Mammary epithelial cell (primary cell): ENCODE measurements around the gene LGALS1.

ENCODE experiments used
- EZH2 ChIP-seq: IDR thresholded peaks from 2 replicates; pipeline ENCODE4 v1.6.1; 2012; ENCODE audit warnings: low read length, inconsistent platforms, borderline replicate concordance
- TF ChIP-seq, protein P1 (sequence below), 2 donors: IDR thresholded peaks in 1 of 2; conservative IDR thresholded peaks in 1 of 2; 2 replicates each; pipeline ENCODE4 v1.5.1; 2011 to 2012; ENCODE audit warnings: inconsistent platforms in 2 of 2, low read length in 2 of 2, mild to moderate bottlenecking in 2 of 2, control low read depth in 1 of 2, low read depth in 1 of 2; ENCODE audit not compliant: insufficient read depth in 1 of 2; ENCODE audit errors: extremely low read depth in 1 of 2

DNA sequence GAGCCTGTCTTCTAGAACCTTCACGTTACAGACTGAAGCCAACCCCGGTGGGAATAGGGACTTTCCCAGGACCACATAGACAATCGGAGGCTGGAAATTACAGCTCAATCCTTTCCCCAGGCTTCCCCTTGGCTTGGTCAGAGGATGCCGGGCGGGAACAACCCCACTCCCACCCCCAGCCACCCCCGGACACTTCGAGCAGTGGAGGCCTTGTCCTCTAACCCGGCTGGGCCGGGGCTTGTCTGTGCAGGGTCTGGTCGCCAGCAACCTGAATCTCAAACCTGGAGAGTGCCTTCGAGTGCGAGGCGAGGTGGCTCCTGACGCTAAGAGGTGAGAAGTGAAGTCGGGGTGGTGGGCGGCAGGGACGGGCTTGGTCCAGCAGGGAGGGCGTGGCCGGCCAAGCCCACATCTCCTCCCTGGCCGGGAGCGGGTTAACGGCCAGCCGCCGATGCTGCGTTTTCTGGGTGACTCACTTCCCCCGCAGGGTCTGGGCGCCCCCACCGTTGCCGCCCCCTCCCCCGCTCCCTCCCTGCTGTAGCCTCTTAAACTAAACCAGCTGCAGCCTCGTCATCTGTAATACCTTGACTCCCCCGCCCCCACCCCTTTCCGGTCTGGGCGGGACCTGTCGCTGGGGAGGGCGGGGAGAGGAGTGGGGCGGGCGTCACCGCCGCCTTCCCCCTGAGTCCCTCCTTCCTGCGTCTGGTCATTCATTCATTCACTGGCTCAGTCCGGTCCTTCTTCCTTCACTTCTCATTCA, 1.5 kb downstream of the LGALS1 start:
- TF ChIP-seq, protein P1, sequence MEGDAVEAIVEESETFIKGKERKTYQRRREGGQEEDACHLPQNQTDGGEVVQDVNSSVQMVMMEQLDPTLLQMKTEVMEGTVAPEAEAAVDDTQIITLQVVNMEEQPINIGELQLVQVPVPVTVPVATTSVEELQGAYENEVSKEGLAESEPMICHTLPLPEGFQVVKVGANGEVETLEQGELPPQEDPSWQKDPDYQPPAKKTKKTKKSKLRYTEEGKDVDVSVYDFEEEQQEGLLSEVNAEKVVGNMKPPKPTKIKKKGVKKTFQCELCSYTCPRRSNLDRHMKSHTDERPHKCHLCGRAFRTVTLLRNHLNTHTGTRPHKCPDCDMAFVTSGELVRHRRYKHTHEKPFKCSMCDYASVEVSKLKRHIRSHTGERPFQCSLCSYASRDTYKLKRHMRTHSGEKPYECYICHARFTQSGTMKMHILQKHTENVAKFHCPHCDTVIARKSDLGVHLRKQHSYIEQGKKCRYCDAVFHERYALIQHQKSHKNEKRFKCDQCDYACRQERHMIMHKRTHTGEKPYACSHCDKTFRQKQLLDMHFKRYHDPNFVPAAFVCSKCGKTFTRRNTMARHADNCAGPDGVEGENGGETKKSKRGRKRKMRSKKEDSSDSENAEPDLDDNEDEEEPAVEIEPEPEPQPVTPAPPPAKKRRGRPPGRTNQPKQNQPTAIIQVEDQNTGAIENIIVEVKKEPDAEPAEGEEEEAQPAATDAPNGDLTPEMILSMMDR (conservative IDR thresholded peaks at IDR 0.05 in 1 of 2, IDR thresholded peaks at IDR 0.05 in 1 of 2; ENCODE audit: extremely low read depth in 1 of 2, insufficient read depth in 1 of 2, low read depth in 1 of 2, low read length in 2 of 2), result no peak
- no peak for TF ChIP-seq EZH2
